ENCODE measurements around the gene PCNT. TPM values are rescaled to one million over a fixed set of nuclear protein-coding genes. Genes with fewer than 3 reads are reported as not detected.

PCNT gene
- total and polyA plus RNA-seq, 2 donors (not counting 1 experiment from before 2014, with no cell fraction given), result 20.3 to 58.1 TPM

- no peak overlapping the region for H3K27ac Mint-ChIP-seq
- no peaks in the 10 kb centered on the region for H4K20me1 ChIP-seq (ENCODE audit: control insufficient read depth, insufficient read depth, low read length, poor library complexity, severe bottlenecking)
- H3K4me3 ChIP-seq (ENCODE audit: control extremely low read depth in 1 of 5, extremely low read depth in 1 of 5, insufficient read depth in 1 of 5, low read depth in 2 of 5, low read length in 4 of 5), result no peak overlapping the region
- 97% methylated on average over 23 of the region's 23 CpGs for WGBS (ENCODE audit: insufficient coverage)
- H3K36me3 ChIP-seq (replicated peaks in 1 of 2; ENCODE audit: control extremely low read depth in 1 of 2, control insufficient read depth in 1 of 2, extremely low read depth in 1 of 2, insufficient read depth in 2 of 2, low read length in 1 of 2), result peaks cover 0 to 31% of the 10 kb centered on the region in 2 experiments
- H3K9me3 Mint-ChIP-seq (ENCODE audit: insufficient read depth), result no peaks in the 10 kb centered on the region
- H3K4me3 Mint-ChIP-seq, result no peak overlapping the region
- no peak overlapping the region for H3K9ac ChIP-seq (ENCODE audit: low read length)
- ChIA-PET POLR2A (no interaction called here), CTCF (no interaction called here)
- no peak for ATAC-seq (ENCODE audit: low read depth)
- no peaks in the 10 kb centered on the region for H3K27me3 Mint-ChIP-seq
- no peaks in the 10 kb centered on the region for H3K4me1 ChIP-seq (ENCODE audit: control insufficient read depth in 2 of 2, insufficient read depth in 2 of 2, low read length in 2 of 2)
- H3K27me3 ChIP-seq (replicated peaks in 1 of 4; ENCODE audit: control extremely low read depth in 1 of 4, control insufficient read depth in 3 of 4, insufficient read depth in 4 of 4, low read length in 3 of 4), result no peaks in the 10 kb centered on the region
- no peaks in the 10 kb centered on the region for H3K4me1 Mint-ChIP-seq
- TF ChIP-seq EZH2 (IDR thresholded peaks at IDR 0.05; ENCODE audit: borderline replicate concordance, insufficient read depth, low read depth, low read length, poor library complexity, severe bottlenecking), result no peak
- TF ChIP-seq CTCF (IDR thresholded peaks at IDR 0.05), result no peak
- no peak overlapping the region for H3K27ac ChIP-seq (ENCODE audit: low read length in 2 of 2)
- H3K79me2 ChIP-seq (ENCODE audit: control insufficient read depth, insufficient read depth, low read length), result peaks cover 36% of the 10 kb centered on the region
- intact Hi-C loops (cut with micrococcal nuclease), result no loop called here
- no peak overlapping the region for H2AFZ ChIP-seq (ENCODE audit: insufficient read depth, low read depth, low read length, poor library complexity, severe bottlenecking)
- no peak overlapping the region for H3K4me2 ChIP-seq (replicated peaks; ENCODE audit: low read depth, low read length, poor library complexity, severe bottlenecking)
- DNase-seq, result no peak
- no peaks in the 10 kb centered on the region for H3K9me3 ChIP-seq (ENCODE audit: control extremely low read depth in 1 of 3, control insufficient read depth in 2 of 3, insufficient read depth in 1 of 3, low read length in 2 of 3)
These were observed 64.9 kb downstream of the PCNT start for GRCh38 chr21:46388896-46389295.

- Histone ChIP-seq H3K9me3 (ENCODE audit: control extremely low read depth in 1 of 3, control insufficient read depth in 2 of 3, insufficient read depth in 1 of 3, low read length in 2 of 3) (no peaks in the 10 kb centered on the region), H3K4me1 (ENCODE audit: control insufficient read depth in 2 of 2, insufficient read depth in 2 of 2, low read length in 2 of 2) (no peaks in the 10 kb centered on the region), H3K4me2 (replicated peaks; ENCODE audit: low read depth, low read length, poor library complexity, severe bottlenecking) (no peak overlapping the region), H3K4me3 (ENCODE audit: control extremely low read depth in 1 of 5, extremely low read depth in 1 of 5, insufficient read depth in 1 of 5, low read depth in 2 of 5, low read length in 4 of 5) (no peak overlapping the region), H3K9ac (ENCODE audit: low read length) (no peak overlapping the region), H3K27me3 (replicated peaks in 1 of 4; ENCODE audit: control extremely low read depth in 1 of 4, control insufficient read depth in 3 of 4, insufficient read depth in 4 of 4, low read length in 3 of 4) (no peaks in the 10 kb centered on the region), H2AFZ (ENCODE audit: insufficient read depth, low read depth, low read length, poor library complexity, severe bottlenecking) (no peak overlapping the region), H3K27ac (ENCODE audit: low read length in 2 of 2) (no peak overlapping the region), H3K36me3 (replicated peaks in 1 of 2; ENCODE audit: control extremely low read depth in 1 of 2, control insufficient read depth in 1 of 2, extremely low read depth in 1 of 2, insufficient read depth in 2 of 2, low read length in 1 of 2) (peaks cover 0 to 27% of the 10 kb centered on the region in 2 experiments), H4K20me1 (ENCODE audit: control insufficient read depth, insufficient read depth, low read length, poor library complexity, severe bottlenecking) (no peaks in the 10 kb centered on the region), H3K79me2 (ENCODE audit: control insufficient read depth, insufficient read depth, low read length) (peaks cover 20% of the 10 kb centered on the region)
- ATAC-seq (ENCODE audit: low read depth) (no peak), DNase-seq (no peak)
- no peaks in the 10 kb centered on the region for H3K9me3 Mint-ChIP-seq (ENCODE audit: insufficient read depth)
- H3K4me3 Mint-ChIP-seq, result no peak overlapping the region
- POLR2A ChIA-PET, result no interaction called here
- WGBS (ENCODE audit: insufficient coverage), result 97% methylated on average over 29 of the region's 29 CpGs
- intact Hi-C loops (cut with micrococcal nuclease), result no loop called here
- no peaks in the 10 kb centered on the region for H3K27me3 Mint-ChIP-seq
- no peak for TF ChIP-seq EZH2 (IDR thresholded peaks at IDR 0.05; ENCODE audit: borderline replicate concordance, insufficient read depth, low read depth, low read length, poor library complexity, severe bottlenecking)
- TF ChIP-seq CTCF (IDR thresholded peaks at IDR 0.05), result no peak
- H3K4me1 Mint-ChIP-seq, result no peaks in the 10 kb centered on the region
- no peak overlapping the region for H3K27ac Mint-ChIP-seq
- CTCF ChIA-PET, result no interaction called here
These were observed 66.9 kb downstream of the PCNT start for GRCh38 chr21:46390603-46391545.

All from B cell (primary cell).